ENCODE measurements around the gene DIP2A.

DIP2A gene, protein sequence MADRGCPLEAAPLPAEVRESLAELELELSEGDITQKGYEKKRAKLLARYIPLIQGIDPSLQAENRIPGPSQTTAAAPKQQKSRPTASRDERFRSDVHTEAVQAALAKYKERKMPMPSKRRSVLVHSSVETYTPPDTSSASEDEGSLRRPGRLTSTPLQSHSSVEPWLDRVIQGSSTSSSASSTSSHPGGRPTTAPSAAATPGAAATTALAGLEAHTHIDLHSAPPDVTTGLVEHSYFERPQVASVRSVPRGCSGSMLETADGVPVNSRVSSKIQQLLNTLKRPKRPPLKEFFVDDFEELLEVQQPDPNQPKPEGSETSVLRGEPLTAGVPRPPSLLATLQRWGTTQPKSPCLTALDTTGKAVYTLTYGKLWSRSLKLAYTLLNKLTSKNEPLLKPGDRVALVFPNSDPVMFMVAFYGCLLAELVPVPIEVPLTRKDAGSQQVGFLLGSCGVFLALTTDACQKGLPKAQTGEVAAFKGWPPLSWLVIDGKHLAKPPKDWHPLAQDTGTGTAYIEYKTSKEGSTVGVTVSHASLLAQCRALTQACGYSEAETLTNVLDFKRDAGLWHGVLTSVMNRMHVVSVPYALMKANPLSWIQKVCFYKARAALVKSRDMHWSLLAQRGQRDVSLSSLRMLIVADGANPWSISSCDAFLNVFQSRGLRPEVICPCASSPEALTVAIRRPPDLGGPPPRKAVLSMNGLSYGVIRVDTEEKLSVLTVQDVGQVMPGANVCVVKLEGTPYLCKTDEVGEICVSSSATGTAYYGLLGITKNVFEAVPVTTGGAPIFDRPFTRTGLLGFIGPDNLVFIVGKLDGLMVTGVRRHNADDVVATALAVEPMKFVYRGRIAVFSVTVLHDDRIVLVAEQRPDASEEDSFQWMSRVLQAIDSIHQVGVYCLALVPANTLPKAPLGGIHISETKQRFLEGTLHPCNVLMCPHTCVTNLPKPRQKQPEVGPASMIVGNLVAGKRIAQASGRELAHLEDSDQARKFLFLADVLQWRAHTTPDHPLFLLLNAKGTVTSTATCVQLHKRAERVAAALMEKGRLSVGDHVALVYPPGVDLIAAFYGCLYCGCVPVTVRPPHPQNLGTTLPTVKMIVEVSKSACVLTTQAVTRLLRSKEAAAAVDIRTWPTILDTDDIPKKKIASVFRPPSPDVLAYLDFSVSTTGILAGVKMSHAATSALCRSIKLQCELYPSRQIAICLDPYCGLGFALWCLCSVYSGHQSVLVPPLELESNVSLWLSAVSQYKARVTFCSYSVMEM (N-terminal part only)

GRCh38 chr21:46458315-46459023, at the start of gene DIP2A:
TSS of gene DIP2A (plus strand) at chr21:46458891. CDS start at chr21:46459132, 241 bp downstream.
- DNase-seq (ENCODE audit: low read depth in 2 of 2) = peak; percentile 92 to 93

GRCh38 chr21:46409641-46410406, 48.9 kb upstream of the DIP2A start:
- DNase-seq (ENCODE audit: low read depth in 2 of 2) = no peak

DNA sequence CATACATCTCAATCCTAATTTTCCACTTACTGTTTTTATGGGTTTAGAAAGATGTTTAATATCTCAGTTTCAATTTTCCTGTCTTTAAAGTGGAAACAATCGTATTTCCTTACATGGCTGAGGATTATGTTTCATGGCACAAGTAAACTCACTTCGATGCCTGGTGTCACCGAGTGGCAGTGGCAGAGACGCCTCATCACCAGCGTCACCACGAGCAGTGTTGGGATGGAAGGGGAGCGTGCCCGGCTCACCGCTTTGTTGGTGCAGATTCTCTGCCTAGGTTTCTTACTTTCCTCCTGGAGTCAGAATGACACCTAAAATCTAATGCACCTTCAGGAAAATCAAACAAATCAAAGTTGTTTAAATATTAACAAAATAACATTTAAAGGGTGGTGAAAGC, 48.2 kb upstream of the DIP2A start:
- DNase-seq (ENCODE audit: low read depth in 2 of 2) = no peak

- no peak for DNase-seq (ENCODE audit: low read depth in 2 of 2)
Observed at GRCh38 chr21:46411236-46411635, 47.5 kb upstream of the DIP2A start.

DNA sequence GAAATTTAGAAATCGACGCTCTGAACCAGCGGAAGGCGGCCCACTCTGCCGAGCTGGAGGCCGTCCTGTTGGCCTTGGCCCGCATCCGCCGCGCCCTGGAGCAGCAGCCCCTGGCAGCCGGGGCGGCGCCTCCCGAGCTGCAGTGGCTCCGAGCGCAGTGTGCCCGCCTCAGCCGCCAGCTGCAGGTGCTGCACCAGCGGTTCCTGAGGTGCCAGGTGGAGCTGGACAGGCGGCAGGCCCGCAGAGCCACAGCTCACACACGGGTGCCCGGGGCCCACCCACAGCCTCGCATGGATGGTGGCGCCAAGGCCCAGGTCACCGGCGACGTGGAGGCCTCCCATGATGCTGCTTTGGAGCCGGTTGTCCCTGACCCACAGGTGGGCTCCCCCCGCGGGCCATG, 47.0 kb upstream of the DIP2A start:
- no peak for DNase-seq (ENCODE audit: low read depth in 2 of 2)

DNA sequence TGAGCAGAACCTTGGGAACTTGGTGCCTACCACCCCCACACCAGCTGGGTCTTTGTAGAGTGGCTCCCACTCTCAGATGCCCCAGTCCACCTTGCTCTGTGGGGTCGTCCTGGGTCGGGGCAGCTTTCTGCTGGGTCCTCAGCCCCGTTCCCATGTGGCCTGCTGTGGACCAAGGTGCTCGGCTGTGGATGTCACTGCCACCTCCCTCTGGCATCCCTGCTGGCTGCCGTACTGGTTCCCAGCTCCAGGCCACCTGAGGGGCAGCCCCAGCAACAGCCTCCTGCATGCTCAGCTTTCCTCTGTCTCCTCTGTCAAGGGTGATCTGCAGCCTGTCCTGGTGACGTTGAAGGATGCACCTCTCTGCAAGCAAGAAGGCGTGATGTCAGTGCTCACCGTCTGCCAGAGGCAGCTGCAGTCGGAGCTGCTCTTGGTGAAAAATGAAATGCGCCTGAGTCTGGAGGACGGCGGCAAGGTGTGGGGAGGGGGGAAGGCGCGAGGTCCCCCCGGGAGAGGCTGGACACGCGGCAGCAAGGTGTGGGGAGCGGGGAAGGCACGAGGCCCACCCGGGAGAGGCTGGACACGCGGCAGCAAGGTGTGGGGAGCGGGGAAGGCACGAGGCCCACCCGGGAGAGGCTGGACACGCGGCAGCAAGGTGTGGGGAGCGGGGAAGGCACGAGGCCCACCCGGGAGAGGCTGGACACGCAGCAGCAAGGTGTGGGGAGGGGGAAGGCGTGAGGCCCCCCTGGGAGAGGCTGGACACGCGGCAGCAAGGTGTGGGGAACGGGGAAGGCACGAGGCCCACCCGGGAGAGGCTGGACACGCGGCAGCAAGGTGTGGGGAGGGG, 45.9 kb upstream of the DIP2A start:
- no peak for DNase-seq (ENCODE audit: low read depth in 2 of 2)

GRCh38 chr21:46413365-46413696, 45.4 kb upstream of the DIP2A start:
- DNase-seq (ENCODE audit: low read depth in 2 of 2) = no peak

DNA sequence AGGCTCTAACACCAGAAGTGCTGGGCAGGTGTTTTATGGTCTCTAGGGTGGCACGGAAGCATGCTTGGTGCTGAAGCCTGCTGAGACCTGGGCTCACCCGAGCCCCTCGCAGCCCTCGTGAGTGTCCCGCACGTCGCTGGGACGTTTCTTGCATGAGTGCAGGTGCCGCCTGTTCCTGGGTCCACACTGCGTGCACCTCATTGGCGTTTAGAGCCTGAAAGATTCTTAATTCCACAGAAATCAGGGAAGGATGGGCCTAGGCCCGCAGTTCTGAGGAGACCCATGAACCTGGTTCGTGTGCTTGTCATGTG, 43.8 kb upstream of the DIP2A start:
- no peak for DNase-seq (ENCODE audit: low read depth in 2 of 2)

DNA sequence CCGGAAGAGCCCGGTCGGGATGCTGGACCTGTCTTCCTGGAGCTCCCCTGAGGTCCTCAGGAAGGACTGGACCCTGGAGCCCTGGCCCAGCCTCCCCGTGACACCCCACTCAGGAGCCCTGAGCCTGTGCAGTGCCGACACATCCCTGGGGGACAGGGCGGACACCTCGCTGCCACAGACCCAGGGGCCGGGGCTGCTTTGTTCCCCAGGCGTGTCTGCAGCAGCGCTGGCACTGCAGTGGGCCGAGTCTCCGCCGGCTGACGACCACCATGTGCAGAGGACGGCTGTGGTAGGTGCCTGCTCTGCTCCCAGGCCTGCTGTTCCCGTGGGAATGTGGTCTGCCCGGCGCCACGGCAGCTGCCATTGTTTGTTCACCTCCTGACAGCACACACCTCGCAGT, 42.1 kb upstream of the DIP2A start:
- no peak for DNase-seq (ENCODE audit: low read depth in 2 of 2)

- no peak for DNase-seq (ENCODE audit: low read depth in 2 of 2)
Observed at GRCh38 chr21:46418265-46418946, 40.3 kb upstream of the DIP2A start.

GRCh38 chr21:46420241-46421190, 38.2 kb upstream of the DIP2A start:
- DNase-seq (ENCODE audit: low read depth in 2 of 2) = no peak

- DNase-seq (ENCODE audit: low read depth in 2 of 2) = no peak
Observed at GRCh38 chr21:46421191-46421750, 37.4 kb upstream of the DIP2A start.

- no peak for DNase-seq (ENCODE audit: low read depth in 2 of 2)
Observed at GRCh38 chr21:46421756-46422555, 36.7 kb upstream of the DIP2A start.

GRCh38 chr21:46422636-46423241, 36.0 kb upstream of the DIP2A start:
- no peak for DNase-seq (ENCODE audit: low read depth in 2 of 2)

DNA sequence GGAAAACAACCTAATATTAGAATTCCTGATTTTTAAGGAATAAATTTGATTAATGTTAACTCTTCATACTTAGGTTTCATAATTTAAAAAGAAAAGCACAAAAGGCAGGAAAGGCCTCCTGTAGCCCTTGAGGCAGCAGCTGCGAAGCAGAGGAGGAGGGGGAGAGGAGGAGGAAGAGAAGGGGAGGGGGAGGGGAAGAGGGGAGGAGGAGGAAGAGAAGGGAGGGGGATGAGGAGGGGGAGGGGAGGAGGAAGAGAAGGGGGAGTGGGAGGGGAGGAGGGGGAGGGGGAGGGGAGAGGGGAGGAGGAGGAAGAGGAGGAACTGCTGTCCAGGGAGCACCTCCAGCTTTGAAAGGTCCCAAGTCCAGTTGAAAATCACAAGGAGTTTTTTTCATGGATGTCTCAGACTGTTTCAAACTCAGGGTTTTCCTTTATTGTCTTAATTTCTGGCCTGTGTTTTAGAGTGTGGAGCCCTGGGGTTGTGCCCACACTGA, 35.1 kb upstream of the DIP2A start:
- DNase-seq (ENCODE audit: low read depth in 2 of 2) = no peak

DNA sequence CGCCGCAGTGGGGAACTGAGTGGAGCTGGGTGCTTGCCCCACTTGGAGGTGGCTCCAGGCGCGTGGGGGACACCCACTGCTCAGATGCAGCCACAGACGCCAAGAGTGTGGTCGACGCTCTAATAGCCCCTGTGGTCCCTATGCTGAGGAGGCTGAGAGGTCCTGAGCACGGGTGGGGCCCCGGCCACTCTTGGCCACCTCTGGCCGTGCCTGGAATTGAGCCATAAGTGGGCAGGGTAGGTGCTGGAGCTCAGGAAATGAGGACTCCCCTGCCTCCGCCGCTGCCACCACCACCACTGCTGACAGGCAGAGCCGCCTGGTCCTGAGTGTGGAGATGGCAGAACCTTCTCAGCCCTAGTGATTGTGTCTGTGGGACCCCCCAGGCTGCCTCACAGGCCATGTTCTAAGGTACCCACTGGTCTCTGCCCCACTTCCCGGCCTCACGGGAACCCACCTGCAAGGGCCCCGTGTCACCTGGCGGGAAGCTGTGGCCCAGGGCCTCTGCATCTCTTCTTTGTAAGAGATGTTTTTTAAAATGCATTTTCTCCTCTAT, 34.6 kb upstream of the DIP2A start:
- no peak for DNase-seq (ENCODE audit: low read depth in 2 of 2)

All from fibroblast of skin of left quadriceps (primary cell).